BE2C (cell line): ENCODE data around the gene METTL9.

Experiments used
- DNase-seq: peaks from one replicate; pipeline ENCODE4 v3.0.0-alpha.2; 2020
- H3K27me3 ChIP-seq: fragments of 250-450 bp; sonication (Bioruptor Pico); 2 replicates; pipeline ENCODE4 v1.5.1; 2020; ENCODE audit warnings: mild to moderate bottlenecking
- H3K36me3 ChIP-seq: fragments of 250-450 bp; sonication (Bioruptor Pico); 2 replicates; pipeline ENCODE4 v1.5.1; 2020; ENCODE audit warnings: mild to moderate bottlenecking
- H3K4me1 ChIP-seq: fragments of 250-450 bp; sonication (Bioruptor Pico); 2 replicates; pipeline ENCODE4 v1.5.1; 2020
- H3K4me3 ChIP-seq: 2 replicates; pipeline ENCODE4 v1.5.1; 2011; ENCODE audit warnings: low read depth, low read length
- H3K9me3 ChIP-seq: fragments of 250-450 bp; sonication (Bioruptor Pico); 2 replicates; pipeline ENCODE4 v1.5.1; 2020
- TF ChIP-seq, protein P1 (sequence below): IDR thresholded peaks from 2 replicates; pipeline ENCODE4 v1.5.1; 2012; ENCODE audit warnings: mild to moderate bottlenecking, low read depth, low read length

METTL9 gene

DNA sequence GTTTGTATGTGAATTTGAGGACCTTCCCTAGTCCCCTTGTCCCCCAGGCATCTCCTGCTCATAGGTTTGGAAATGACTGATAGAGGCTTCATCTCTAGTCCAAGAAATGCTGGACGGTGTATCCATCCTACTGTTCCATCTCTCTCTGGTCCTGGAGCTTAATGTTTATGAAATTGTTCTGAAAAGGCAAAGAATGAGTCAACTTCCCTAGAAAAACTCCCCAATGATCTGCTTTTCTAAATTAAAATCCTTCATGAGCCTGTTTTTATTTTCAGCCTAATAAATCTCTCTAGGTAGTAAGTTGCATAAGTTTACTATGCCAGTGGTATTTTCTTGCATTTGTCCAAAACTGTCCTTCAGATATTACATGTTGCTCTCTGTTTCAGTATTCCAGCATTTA is 55.1 kb downstream of the METTL9 start:
- TF ChIP-seq, protein P1, sequence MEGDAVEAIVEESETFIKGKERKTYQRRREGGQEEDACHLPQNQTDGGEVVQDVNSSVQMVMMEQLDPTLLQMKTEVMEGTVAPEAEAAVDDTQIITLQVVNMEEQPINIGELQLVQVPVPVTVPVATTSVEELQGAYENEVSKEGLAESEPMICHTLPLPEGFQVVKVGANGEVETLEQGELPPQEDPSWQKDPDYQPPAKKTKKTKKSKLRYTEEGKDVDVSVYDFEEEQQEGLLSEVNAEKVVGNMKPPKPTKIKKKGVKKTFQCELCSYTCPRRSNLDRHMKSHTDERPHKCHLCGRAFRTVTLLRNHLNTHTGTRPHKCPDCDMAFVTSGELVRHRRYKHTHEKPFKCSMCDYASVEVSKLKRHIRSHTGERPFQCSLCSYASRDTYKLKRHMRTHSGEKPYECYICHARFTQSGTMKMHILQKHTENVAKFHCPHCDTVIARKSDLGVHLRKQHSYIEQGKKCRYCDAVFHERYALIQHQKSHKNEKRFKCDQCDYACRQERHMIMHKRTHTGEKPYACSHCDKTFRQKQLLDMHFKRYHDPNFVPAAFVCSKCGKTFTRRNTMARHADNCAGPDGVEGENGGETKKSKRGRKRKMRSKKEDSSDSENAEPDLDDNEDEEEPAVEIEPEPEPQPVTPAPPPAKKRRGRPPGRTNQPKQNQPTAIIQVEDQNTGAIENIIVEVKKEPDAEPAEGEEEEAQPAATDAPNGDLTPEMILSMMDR = no peak

DNA sequence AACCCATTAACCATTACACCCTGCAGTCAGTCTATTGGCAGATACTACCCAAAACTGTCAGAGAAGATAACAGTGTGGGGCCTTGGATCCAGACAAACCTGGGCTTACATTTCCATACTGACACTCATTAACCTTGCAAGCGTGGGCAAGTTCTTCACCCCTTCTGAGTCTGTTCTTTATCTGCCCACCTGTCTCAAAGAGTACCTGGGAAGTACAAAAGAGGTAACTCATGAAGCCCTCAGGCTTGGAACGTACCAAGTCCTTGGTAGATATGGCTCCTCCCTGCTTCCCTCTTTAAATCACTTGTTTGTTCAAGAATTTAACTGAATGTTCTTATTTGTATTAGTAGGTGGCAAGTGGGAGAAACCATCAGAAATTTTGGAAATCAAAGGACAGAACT is 55.5 kb downstream of the METTL9 start:
- H3K27me3 ChIP-seq = no peaks in the 10 kb centered on the region
- no peaks in the 10 kb centered on the region; the same call in 1 of the 2 replicates for H3K4me1 ChIP-seq
- DNase-seq = no peak
- no peaks in the 10 kb centered on the region for H3K9me3 ChIP-seq
- H3K4me3 ChIP-seq = no peak overlapping the region
- TF ChIP-seq, protein P1 = no peak
- H3K36me3 ChIP-seq = peaks cover 8% of the 10 kb centered on the region

More for the DNA sequence above, 55.1 kb downstream of the METTL9 start:
- H3K36me3 ChIP-seq = peaks cover 8% of the 10 kb centered on the region
- no peak for DNase-seq
- H3K4me1 ChIP-seq = no peaks in the 10 kb centered on the region; the same call in 1 of the 2 replicates
- no peaks in the 10 kb centered on the region for H3K9me3 ChIP-seq
- no peaks in the 10 kb centered on the region for H3K27me3 ChIP-seq
- H3K4me3 ChIP-seq = no peak overlapping the region

DNA sequence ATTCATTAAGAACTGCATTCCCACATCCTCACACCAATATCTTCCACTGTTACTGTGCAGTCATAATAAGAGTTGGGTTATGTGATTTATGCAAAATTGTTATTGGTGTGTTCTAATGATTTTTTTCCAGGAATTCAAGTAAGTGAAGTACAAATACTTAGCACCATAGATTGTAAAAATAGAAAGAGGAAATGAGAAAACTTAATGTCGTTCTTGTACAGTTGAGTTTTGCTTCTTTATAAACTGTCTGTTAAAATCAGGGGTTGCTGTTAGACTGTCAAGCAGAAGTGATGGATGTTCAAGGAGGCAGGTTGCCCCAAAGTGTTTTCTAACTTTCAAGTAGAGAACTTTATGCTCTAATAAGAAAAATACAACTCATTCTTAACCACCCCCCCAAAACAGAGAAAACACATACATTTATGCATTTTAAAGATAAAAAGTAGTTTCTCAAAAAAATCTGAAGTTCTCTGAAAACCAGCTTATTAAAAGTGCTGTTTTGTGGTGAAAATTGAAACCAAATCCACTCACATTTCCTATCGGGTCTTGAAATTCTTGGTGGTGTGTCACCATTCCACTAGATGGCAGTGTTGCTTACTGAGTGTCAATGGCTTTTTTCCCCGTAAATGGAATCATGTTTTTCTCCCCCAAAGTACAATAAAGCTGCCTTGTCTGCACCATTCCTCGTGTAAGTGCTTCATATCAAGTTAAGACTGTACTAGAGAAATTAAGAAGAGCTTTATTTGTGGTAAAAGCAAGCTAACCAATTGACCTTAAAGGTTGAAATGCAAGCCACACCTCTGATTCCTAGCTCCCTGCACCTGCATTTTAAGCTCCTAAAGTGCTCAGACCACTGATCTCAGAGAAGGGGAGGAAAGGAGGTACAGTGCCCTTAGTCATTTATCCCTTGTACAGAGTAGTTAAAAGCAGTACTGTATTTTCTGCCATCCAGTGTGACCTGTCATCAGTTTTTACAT is 57.7 kb downstream of the METTL9 start:
- Histone ChIP-seq H3K36me3 (peaks cover 8% of the 10 kb centered on the region), H3K4me1 (no peaks in the 10 kb centered on the region; the same call in 1 of the 2 replicates), H3K4me3 (no peak overlapping the region), H3K27me3 (no peaks in the 10 kb centered on the region), H3K9me3 (no peaks in the 10 kb centered on the region)
- peak; percentile 43 for DNase-seq
- TF ChIP-seq, protein P1 = peak; percentile 94

DNA sequence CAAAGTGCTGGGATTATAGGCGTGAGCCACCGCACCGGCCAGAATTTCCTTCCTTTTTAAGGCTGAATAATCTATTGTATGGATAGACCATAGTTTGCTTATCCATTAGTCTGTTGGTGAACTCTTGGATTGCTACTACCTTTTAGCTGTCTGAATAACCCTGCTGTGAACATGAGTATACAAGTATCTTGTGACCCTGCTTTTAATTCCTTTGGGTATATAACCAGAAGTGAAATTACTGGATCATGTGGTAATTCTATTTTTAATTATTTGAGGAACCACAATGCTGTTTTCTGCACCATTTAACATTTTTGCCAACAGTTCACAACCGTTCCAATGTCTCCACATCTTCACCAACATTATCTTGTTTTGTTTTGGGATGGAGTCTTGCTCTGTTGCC is 59.7 kb downstream of the METTL9 start:
- TF ChIP-seq, protein P1 = no peak
- H3K27me3 ChIP-seq = peaks cover 6% of the 10 kb centered on the region; the same call in 1 of the 2 replicates

DNA sequence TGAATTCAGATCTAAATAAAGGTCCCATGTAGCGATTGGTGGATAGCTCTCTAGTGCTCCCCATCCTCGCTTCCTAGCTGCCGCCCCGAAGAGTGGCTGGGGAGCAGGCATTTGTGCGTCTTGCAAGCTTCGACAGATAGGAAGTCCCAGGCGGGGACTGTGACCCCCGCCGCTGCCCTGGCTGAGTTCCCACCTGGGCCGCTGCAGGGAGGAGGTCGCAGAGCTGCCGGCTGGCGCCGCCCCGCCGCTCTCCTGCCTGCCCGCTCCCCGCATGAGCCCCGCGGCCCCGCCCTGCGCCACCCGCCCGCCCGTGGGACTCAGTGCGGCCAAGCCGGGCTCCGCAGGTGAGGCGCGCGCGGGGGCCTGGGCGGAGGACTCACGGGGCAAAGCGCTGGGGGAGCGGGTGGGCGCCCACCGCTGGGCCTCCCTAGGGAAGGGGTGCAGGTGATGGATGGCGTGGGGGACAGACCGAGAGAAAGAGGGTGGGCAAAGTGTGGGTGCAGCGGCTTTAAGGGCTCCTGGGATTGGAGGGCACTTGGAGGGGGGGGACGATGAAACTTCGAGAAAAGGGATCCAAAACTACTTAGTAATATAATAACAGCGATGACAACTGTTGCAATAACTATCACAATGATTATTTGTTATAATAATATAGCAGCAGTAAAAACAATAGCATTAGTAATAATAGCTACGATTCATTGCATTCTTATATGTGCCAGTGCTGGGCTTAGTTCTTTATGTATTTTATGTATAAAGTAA is 64.7 kb downstream of the METTL9 start, which contains the start of gene OTOA:
OTOA (plus strand) TSS at position 80 of the 759 bp plus-strand sequence. CDS start 14,547 bp downstream, outside the sequence.
- DNase-seq = peak; percentile 33
- TF ChIP-seq, protein P1 = no peak
- Histone ChIP-seq H3K4me3 (no peak within 1 kb of the TSS), H3K27me3 (peaks cover 7% of the 10 kb centered on the region; the same call in 1 of the 2 replicates), H3K36me3 (no peaks in the 10 kb centered on the region; the same call in 1 of the 2 replicates), H3K9me3 (no peaks in the 10 kb centered on the region), H3K4me1 (no peaks in the 10 kb centered on the region)

More for the DNA sequence above, 59.7 kb downstream of the METTL9 start:
- no peaks in the 10 kb centered on the region; the same call in 1 of the 2 replicates for H3K4me1 ChIP-seq
- H3K36me3 ChIP-seq = peaks cover 8% of the 10 kb centered on the region
- no peak for DNase-seq
- no peak overlapping the region for H3K4me3 ChIP-seq
- no peaks in the 10 kb centered on the region for H3K9me3 ChIP-seq
